SK-N-SH (cell line): ENCODE results near the gene TFDP2. TPM values are rescaled to one million over a fixed set of nuclear protein-coding genes. Genes with fewer than 3 reads are reported as not detected.

Experiments used
- CTCF ChIA-PET: fragments of 300-600, 350-600 bp; formaldehyde crosslinking; extraction: SDS; loops from one replicate; lab custom pipeline; 2021; lab: Yijun Ruan, JAX
- POLR2A ChIA-PET: fragments of 350-600 bp; sonication (Branson Sonifier 250); formaldehyde crosslinking; extraction: SDS; loops from one replicate; lab custom pipeline; 2020; ENCODE audit warnings: antibody characterized with exemption, inconsistent platforms; lab: Yijun Ruan, JAX
- DNase-seq: peaks from one replicate; pipeline ENCODE4 v3.0.0; 2012
- H2AFZ ChIP-seq: fragments of 200-600 bp; sonication (generic); 2 replicates; pipeline ENCODE4 v1.8.1; 2016; ENCODE audit warnings: antibody characterized with exemption, mild to moderate bottlenecking, low read depth
- H3F3A ChIP-seq: fragments of 200-600 bp; sonication (generic); replicated peaks from 2 replicates; pipeline ENCODE3; 2016; ENCODE audit warnings: antibody characterized with exemption, mild to moderate bottlenecking; ENCODE audit not compliant: insufficient read depth
- H3K27ac ChIP-seq, 2 experiments: fragments of 200-500 bp in 1 of 2; fragments of 200-600 bp in 1 of 2; sonication (Bioruptor generic) in 1 of 2; sonication (generic), shearing (Covaris generic) in 1 of 2; 2 replicates each; pipeline versions ENCODE4 v1.5.1 to v1.6.1; 2014 to 2016; ENCODE audit warnings: low read depth in 2 of 2, inconsistent platforms in 1 of 2, low read length in 1 of 2, mild to moderate bottlenecking in 1 of 2, mixed read lengths in 1 of 2
- H3K27me3 ChIP-seq: fragments of 200-600 bp; sonication (generic), shearing (Covaris generic); 2 replicates; pipeline ENCODE4 v1.6.1; 2016; ENCODE audit warnings: mixed run types; ENCODE audit not compliant: insufficient read depth
- H3K36me3 ChIP-seq, 2 experiments: fragments of 200-500 bp in 1 of 2; fragments of 200-600 bp in 1 of 2; sonication (Bioruptor generic) in 1 of 2; sonication (generic) in 1 of 2; replicated peaks in 1 of 2; 2 replicates each; pipeline versions ENCODE3 to v1.5.1; 2014 to 2016; ENCODE audit warnings: low read length in 1 of 2, mild to moderate bottlenecking in 1 of 2; ENCODE audit not compliant: insufficient read depth in 2 of 2, control insufficient read depth in 1 of 2
- H3K4me1 ChIP-seq, 2 experiments: fragments of 200-500 bp in 1 of 2; fragments of 200-600 bp in 1 of 2; sonication (Bioruptor generic) in 1 of 2; sonication (generic), shearing (Covaris generic) in 1 of 2; 2 replicates each; pipeline versions ENCODE4 v1.5.1 to v1.6.1; 2014 to 2016; ENCODE audit warnings: low read depth in 1 of 2, low read length in 1 of 2, mixed run types in 1 of 2; ENCODE audit not compliant: insufficient read depth in 2 of 2, control insufficient read depth in 1 of 2
- H3K4me2 ChIP-seq: fragments of 200-600 bp; sonication (generic), shearing (Covaris generic); 2 replicates; pipeline ENCODE4 v1.6.1; 2017; ENCODE audit warnings: mixed run types
- H3K4me3 ChIP-seq, 2 experiments: fragments of 200-500 bp in 1 of 2; fragments of 200-600 bp in 1 of 2; sonication (Bioruptor generic) in 1 of 2; sonication (generic), shearing (Covaris generic) in 1 of 2; 2 replicates each; pipeline versions ENCODE4 v1.5.1 to v1.8.1; 2014 to 2016; ENCODE audit warnings: low read depth in 2 of 2, inconsistent platforms in 1 of 2, low read length in 1 of 2, mild to moderate bottlenecking in 1 of 2, mixed read lengths in 1 of 2, moderate library complexity in 1 of 2
- H3K79me2 ChIP-seq: fragments of 200-600 bp; sonication (generic); 2 replicates; pipeline ENCODE4 v1.8.1; 2017; ENCODE audit warnings: mild to moderate bottlenecking; ENCODE audit not compliant: insufficient read depth
- H3K9ac ChIP-seq: fragments of 200-600 bp; sonication (generic); 2 replicates; pipeline ENCODE4 v1.6.1; 2017; ENCODE audit warnings: mixed run types
- H3K9me2 ChIP-seq: fragments of 200-600 bp; sonication (generic); 2 replicates; pipeline ENCODE4 v1.6.1; 2017; ENCODE audit warnings: mixed run types
- H3K9me3 ChIP-seq: fragments of 200-600 bp; sonication (generic); 2 replicates; pipeline ENCODE4 v1.6.1; 2017; ENCODE audit warnings: mixed run types, mild to moderate bottlenecking, moderate library complexity
- H4K20me1 ChIP-seq: fragments of 200-600 bp; sonication (generic); 2 replicates; pipeline ENCODE4 v1.6.1; 2017; ENCODE audit warnings: mild to moderate bottlenecking, mixed run types; ENCODE audit not compliant: insufficient read depth
- EZH2phosphoT487 ChIP-seq: fragments of 200-600 bp; sonication (generic); IDR thresholded peaks from 2 replicates; pipeline ENCODE4 v1.6.1; 2017; ENCODE audit warnings: low read depth, mixed run types, mild to moderate bottlenecking, antibody characterized with exemption, moderate library complexity, borderline replicate concordance
- FOSL2 ChIP-seq: IDR thresholded peaks from 2 replicates; pipeline ENCODE4 v1.4.0; 2012; ENCODE audit warnings: low read depth, mild to moderate bottlenecking, moderate library complexity, borderline replicate concordance
- REST ChIP-seq: IDR thresholded peaks from 2 replicates; pipeline ENCODE4 v1.6.1; 2012; ENCODE audit warnings: mild to moderate bottlenecking, low read depth, low read length, moderate library complexity
- RXRA ChIP-seq: IDR thresholded peaks from 2 replicates; pipeline ENCODE4 v1.4.0; 2012; ENCODE audit warnings: low read depth, mild to moderate bottlenecking, borderline replicate concordance
- TEAD4 ChIP-seq: IDR thresholded peaks from 2 replicates; pipeline ENCODE4 v1.4.0; 2012; ENCODE audit warnings: mild to moderate bottlenecking, borderline replicate concordance; ENCODE audit not compliant: insufficient read depth
- USF2 ChIP-seq: fragments of 150-350 bp; IDR thresholded peaks from 2 replicates; pipeline ENCODE4 v1.6.1; 2017; ENCODE audit warnings: antibody characterized with exemption, low read length, low read depth, borderline replicate concordance
- YY1 ChIP-seq: IDR thresholded peaks from 2 replicates; pipeline ENCODE4 v1.4.0; 2012; ENCODE audit warnings: low read depth, mild to moderate bottlenecking
- ZBTB33 ChIP-seq: IDR thresholded peaks from 2 replicates; pipeline ENCODE4 v1.4.0; 2012; ENCODE audit warnings: low read depth, borderline replicate concordance
- polyA plus RNA-seq, 3 experiments: library from polyadenylated mRNA; depleted of rRNA; stranded (reverse); fragments of >200 nt; gene quantifications; 2 replicates each; pipeline ENCODE4 v1.2.3, GENCODE V29; 2012

TFDP2 gene
- polyA plus RNA-seq, 1 of the 3 experiments (the other 2 are of a cell fraction) = 8.6 TPM

- POLR2A ChIA-PET = no interaction called here
- no peak overlapping the region for H2AFZ ChIP-seq
- peaks cover 0 to 28% of the 10 kb centered on the region in 2 experiments for H3K36me3 ChIP-seq
- H3K9me2 ChIP-seq = no peaks in the 10 kb centered on the region
- no peak overlapping the region for H3K27ac ChIP-seq
- no peak overlapping the region for H3K9ac ChIP-seq
- no peaks in the 10 kb centered on the region for H3K9me3 ChIP-seq
- no peaks in the 10 kb centered on the region for H3K4me1 ChIP-seq
- no peak overlapping the region for H3K4me2 ChIP-seq
- no peaks in the 10 kb centered on the region for H3K27me3 ChIP-seq
- H3K4me3 ChIP-seq = no peak overlapping the region
- H3K79me2 ChIP-seq = no peaks in the 10 kb centered on the region
- H4K20me1 ChIP-seq = no peaks in the 10 kb centered on the region
- peaks cover 4% of the 10 kb centered on the region for H3F3A ChIP-seq
- CTCF ChIA-PET = interaction anchor here (0.7 to 1.6 kb wide), 2 partner anchors 9 to 628 kb away, joined by 3 to 4 read pairs; no protein-coding TSS in a partner anchor
- TF ChIP-seq REST = no peak
- no peak for TF ChIP-seq EZH2phosphoT487
- TF ChIP-seq RXRA = no peak
- TF ChIP-seq ZBTB33 = no peak
- TF ChIP-seq USF2 = no peak
- TF ChIP-seq FOSL2 = no peak
- no peak for TF ChIP-seq YY1
- no peak for TF ChIP-seq TEAD4
- DNase-seq = no peak
These were observed 39.5 kb upstream of the TFDP2 start for GRCh38 chr3:142188846-142189245.
